ENCODE data around the gene KDM4E.
A peak's percentile ranks its signal among the peaks of the same experiment; 100 is the strongest.

The KDM4E gene

DNA sequence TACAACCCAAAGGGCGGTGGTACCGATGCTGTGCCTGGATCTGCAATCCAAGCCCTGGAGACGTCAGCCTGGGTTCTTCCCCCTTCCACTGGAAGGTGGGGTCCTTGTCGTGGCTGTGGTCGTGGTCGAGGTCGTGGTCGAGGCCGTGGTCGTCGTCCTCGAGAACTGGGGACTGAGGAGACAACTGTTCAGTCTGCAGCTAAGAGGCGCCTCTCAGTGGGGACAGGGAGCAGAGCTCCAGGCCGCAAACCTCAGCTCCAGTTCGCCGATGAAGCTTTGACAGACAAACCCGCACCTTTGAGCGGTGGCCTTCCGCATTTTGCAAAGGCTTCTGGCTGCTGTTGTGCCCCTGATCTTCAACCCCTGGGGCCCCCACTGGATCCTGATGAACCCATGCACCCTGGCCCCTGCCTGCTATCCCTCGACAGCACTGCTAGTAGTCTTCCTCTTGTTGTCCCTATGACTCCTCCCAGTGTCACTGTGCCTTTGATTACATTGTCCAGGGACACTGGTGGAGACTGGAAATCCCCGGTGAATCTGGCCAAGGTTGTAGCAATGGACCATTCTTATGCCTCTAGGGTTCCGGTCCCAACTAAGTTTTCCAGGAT lies 25.6 kb downstream of the KDM4E start:
- no peak for DNase-seq (ENCODE audit: low read depth in 3 of 3)

DNA sequence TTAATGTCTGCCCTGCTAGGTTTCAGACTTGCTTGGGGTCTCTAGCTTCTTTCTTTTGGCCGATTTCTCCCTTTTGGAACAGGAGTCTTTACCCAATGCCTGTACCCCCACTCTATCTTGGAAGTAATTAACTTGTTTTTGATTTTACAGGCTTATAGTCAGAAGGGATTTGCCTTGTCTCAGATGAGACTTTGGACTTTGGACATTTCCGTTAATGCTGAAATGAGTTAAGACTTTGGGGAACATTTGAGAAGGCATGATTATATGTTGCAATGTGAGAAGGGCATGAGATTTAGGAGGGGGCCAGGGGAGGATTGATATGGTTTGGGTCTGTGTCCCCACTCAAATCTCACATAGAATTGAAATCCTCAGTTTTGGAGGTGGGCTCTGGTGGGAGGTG lies 29.3 kb downstream of the KDM4E start:
- DNase-seq (ENCODE audit: low read depth in 3 of 3): no peak

DNA sequence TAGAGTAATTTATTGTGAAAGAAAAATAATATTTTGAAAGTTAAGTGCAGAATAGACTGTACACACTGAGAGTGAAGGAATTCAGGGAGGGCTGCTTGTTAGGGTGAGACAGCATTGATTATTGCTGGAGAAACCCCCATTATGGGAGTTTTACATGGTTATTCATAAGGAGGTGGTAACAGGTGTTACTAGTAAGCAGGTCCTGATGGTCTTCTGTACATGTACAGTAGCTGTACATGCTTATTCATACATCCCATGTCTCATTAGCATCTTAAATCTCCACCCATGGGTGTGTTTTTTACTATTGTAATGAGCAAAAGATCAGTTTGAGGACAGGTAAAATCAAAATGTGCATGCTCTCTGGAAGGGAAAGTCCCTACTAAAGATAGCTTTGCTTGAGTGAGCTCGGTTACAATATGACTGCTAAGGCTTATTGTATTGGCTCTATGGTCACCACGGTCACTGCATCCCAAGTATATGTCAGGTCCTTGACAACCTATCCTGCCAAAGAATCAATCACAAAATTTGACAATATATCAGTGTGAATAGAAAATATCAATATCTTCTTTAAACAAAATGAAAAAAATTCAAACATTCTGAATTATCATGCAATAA lies 30.3 kb downstream of the KDM4E start:
- DNase-seq (ENCODE audit: low read depth in 3 of 3): no peak

DNA sequence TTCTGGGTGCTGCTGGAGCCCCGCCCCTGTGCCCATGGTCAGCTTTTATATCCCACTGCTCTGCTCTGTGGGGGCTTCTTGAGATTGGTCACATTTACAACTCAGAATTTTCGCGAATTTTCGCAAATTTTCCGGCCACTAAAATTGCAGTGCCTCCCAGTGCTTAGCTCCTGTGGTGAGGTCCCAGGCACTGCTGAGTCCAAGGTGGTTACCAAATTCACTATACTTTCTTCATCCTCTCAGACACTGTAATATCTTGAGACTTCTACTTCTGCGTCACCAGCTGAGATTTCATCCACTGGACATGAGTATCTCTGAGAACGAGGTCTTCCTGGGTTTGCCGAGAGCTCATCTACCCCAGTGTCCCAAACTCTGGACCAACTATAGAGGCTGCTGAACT lies 32.9 kb downstream of the KDM4E start:
- DNase-seq (ENCODE audit: low read depth in 3 of 3): no peak

DNA sequence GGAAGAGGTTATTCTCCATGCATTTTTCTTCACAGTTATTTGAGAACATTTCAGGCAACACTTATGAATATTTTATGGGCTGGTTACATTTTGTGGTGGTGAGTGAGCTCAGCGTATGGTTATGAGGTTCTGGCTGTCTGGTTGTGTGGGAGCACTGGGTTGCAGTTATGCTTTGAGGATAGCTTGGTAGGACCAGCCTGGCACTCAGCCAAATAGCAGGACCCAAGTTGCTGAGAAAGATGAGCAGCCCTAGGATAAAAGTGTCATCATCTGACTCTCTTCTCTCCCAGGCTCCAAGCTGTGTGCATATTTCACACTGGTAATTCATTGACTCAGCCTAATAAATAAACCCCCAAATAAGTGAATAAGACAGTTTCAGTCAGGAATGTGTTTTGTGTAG lies 33.6 kb downstream of the KDM4E start:
- no peak for DNase-seq (ENCODE audit: low read depth in 3 of 3)

DNA sequence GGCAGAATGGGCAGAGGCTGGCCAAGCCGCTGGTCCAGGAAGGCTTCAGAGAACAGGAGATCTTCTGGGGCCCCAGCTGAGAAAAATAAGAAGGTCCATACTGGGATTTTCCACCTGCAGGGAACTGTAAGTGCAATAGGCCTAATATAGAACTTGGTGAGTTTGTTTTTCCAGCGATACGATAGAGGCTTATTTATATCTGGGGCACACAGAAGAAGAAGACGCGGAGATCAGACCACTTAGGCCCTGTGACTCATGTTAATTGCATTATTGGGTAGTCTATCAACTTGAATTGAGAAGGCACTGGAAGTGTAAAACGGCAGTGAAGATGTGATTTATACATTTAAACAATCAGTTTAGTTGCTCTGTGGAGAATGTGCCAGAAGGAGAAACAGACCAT lies 34.0 kb downstream of the KDM4E start:
- DNase-seq (ENCODE audit: low read depth in 3 of 3): no peak

DNA sequence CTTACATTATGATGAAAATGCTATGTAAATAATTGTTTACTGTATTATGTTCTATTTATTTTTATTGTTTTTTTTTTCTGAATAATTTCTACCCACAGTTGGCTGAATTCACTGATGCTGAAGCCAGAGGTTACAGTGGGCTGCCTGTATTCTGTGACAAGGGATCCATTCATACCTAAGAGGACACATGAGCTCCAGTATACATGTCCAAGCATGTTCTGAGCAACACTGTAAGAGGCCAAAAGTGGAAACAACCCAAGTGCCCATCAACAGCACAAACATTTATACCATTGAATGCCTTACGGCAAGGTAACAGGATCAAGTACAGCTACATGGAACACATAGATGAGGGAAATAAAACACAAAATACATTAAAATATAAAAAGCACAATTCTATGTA lies 40.3 kb downstream of the KDM4E start:
- DNase-seq (ENCODE audit: low read depth in 3 of 3): no peak

DNA sequence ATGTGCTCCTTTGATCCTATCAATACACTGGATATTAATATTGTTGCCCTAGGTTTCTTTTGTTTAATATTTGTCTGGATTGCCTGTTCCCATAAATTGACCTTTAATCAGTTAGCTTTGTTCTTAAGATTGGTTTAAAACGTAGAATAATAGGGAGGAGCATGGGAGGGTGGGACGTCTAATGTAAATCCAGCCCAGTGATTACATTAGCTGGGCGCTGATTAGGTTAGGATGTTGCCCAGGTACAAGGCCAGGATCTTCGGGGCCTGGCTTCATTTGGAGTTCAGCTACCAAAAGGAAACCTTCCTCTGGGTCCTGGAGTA lies 41.6 kb downstream of the KDM4E start, which contains the start of gene SRSF8:
Gene SRSF8 (plus strand): TSS at position 204 of the 323 bp plus-strand sequence. CDS start 308 bp downstream, outside the sequence.
- no peak for DNase-seq (ENCODE audit: low read depth in 3 of 3)

DNA sequence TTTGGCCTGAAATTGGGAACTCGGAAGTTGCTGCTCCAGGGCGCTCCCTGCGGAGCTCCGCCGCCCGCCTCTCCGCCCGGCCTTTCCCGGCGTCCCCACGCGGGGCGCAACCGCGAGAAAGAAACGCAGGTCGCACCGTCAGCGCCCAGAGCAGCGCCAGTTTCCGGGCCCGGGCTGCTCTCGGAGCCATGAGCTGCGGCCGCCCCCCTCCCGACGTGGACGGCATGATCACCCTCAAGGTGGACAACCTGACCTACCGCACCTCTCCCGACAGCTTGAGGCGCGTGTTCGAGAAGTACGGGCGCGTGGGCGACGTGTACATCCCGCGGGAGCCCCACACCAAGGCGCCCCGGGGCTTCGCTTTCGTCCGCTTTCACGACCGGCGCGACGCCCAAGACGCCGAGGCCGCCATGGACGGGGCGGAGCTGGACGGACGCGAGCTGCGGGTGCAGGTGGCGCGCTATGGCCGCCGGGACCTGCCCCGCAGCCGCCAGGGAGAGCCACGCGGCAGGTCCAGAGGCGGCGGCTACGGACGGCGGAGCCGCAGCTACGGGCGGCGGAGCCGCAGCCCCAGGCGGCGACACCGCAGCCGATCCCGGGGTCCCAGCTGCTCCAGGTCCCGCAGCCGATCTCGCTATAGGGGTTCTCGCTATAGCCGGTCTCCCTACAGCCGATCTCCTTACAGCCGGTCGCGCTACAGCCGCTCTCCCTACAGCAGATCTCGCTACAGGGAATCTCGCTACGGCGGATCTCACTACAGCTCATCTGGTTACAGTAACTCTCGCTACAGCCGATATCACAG lies 42.2 kb downstream of the KDM4E start:
- DNase-seq (ENCODE audit: low read depth in 3 of 3): peak; percentile 51 to 67 (median 66)

DNA sequence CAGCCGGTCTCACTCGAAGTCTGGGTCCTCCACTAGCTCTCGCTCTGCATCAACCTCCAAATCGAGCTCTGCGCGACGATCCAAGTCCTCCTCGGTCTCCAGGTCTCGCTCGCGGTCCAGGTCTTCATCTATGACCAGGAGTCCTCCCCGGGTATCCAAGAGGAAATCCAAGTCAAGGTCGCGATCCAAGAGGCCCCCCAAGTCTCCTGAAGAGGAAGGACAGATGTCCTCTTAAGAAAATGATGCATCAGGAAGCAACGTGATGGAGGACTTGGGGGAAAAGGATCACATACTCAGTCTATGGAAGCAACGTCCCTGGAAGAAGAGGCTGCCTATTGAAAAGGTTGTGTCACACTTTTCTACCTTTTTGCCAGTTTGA lies 42.8 kb downstream of the KDM4E start:
- peak in 1 of 3 donors; percentile 22 for DNase-seq (ENCODE audit: low read depth in 3 of 3)

DNA sequence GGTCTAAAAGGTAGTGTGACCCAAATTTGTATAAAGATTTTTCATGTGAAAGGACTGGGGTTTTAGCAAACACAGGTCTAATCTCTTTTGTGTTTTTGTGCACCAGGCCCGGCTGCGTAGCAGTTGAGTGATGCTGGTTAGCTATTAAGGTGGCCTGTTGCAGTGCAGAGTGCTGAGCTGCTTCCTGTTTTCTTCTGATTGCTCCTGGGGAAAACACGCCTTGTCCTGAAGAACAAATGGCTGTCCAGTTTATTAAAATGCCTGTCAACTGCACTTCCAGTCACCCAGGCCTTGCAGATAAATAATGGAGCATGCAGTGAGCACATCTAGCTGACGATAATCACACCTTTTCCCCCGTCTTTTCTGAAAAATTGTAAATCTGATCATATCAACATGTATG lies 43.5 kb downstream of the KDM4E start:
- DNase-seq (ENCODE audit: low read depth in 3 of 3): peak; percentile 33 to 49 (median 34)

DNA sequence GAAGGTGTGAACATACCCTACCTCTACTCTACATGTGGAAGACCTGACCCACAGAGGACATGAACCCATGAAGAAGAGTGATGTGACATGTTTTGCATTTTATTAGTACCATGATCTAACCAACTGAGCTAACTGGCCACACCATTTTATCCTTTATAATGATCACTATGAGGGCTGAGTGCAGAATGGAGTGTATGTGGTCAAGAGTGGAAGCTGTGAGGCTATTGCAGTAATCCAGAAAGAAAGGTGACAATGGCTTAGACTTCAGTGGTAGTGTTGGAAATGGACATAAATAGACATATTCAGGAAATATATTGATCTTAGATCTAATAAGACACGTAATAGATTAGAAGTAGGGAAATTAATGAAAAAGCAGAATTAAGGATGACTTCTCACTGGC lies 45.4 kb downstream of the KDM4E start:
- no peak for DNase-seq (ENCODE audit: low read depth in 3 of 3)

DNA sequence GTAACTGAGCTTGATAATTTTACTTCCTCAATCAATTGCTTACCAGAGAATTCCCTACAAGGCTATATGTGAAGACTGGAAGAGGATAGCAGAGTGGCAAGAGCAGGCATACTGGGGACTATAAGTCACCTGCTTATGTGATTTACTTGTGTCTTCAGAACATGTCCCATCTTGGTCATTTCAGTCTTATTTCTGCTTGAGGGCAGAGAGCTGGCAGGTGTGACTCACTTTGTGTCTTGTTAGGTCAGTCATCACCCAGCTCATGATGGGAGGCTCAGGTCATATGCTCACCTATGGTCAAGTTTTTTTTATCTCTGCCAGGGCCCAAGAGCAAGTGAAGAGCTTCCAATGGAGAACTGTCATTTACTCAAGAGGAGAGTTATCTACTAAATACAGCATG lies 47.9 kb downstream of the KDM4E start:
- no peak for DNase-seq (ENCODE audit: low read depth in 3 of 3)

DNA sequence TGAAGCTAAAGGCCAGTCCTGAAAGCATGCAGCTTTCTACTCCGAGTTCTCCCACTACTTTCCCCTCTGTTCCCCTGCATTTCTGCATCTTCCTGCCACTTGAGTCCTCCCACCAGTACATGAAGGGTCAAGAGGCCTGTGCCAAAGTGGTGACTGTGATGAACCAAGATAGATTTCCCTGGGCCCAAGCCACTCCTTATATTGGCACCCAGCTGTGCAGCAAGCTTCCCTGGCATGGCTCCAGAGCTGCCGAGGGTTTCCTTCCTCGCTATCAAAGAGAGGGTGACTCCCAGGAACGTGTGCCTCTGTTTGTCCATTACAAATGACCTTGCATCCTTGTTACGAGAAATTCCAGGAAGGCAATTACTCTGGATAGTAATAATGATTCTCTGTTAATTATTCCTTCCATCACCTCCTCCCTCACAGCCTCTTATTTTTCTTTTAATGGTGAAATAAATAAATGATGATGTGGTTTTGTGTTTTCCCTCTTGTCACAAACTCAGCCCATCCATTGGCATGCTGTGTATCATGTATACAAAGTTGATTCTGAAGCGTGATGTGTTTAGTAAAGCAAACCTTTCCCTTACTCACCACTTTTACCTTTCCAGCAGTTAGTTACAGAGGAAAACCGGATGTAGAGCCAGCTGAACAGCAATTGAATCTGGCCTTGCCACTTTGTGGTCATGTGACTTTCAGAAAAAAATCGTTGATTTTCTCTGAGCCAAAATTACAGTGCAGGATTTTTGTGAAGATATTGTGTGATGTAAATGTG lies 49.9 kb downstream of the KDM4E start:
- no peak for DNase-seq (ENCODE audit: low read depth in 3 of 3)

DNA sequence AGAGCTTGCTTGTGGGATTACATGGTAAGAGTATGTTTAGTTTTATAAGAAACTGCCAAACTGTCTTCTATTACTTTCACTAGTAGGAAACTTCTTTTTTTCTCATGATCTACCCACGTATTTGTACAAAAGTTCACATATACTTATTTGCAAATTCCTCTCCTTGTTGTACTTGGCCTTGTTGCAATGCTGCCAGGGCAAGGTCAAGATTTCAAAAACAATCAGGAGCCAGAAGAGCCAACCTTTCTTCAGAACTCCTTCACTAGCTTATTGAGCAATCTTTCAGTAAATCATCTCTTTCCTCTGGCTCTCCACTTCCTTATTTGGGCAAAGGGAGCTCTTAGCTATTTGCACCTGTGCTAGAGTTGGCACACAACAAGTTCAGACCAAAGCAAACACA lies 51.4 kb downstream of the KDM4E start:
- DNase-seq (ENCODE audit: low read depth in 3 of 3): no peak

DNA sequence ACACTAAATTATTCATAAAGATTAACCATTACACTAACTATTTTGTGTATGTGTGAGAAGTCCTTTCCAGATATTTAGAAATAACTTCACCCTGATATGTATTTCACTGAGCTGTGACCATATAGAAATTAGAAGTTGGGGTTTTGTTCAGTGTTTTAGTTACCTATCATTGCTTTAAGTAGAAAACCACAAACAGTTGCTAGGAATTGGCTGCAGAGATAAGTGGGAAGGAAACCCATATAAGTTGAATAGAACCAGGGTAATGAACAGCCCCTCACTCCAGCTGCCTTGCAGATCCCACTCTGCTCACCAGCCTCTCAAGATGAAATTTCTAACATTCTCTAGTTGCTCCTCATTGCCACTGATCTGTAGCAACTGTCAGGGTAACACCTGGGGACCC lies 51.9 kb downstream of the KDM4E start:
- DNase-seq (ENCODE audit: low read depth in 3 of 3): no peak

Data from stimulated activated CD4-positive, alpha-beta T cell treated with anti-CD3 and anti-CD28 coated beads, TNF-alpha, amount 100 ng/mL, for 48 hours (primary cell).